K562 (cell line): ENCODE measurements around the gene IL20RA. TPM values are rescaled to one million over a fixed set of nuclear protein-coding genes. Genes with fewer than 3 reads are reported as not detected.
A peak's percentile ranks its signal among the peaks of the same experiment; 100 is the strongest.

Source experiments
- ATAC-seq: fragments of 200-7000 bp; cut with Tn5 transposase; 3 replicates; pipeline ENCODE4 v1.9.1; 2020; ENCODE audit warnings: moderate library complexity
- BruUV-seq: library from RNA; stranded (reverse); fragments of 400-500 nt; replicated peaks from 2 replicates; lab custom pipeline; 2021; lab: Mats Ljungman, UMichigan
- CTCF ChIA-PET: fragments of 300-600 bp; formaldehyde crosslinking; extraction: SDS; loops from one replicate; lab custom pipeline; 2021; ENCODE audit warnings: low intra/inter-chr PET ratio; lab: Yijun Ruan, JAX
- POLR2A ChIA-PET: fragments of 300-600, 350-650 bp; sonication (Branson Sonifier 250); formaldehyde crosslinking; extraction: SDS; loops from one replicate; lab custom pipeline; 2021; ENCODE audit warnings: antibody characterized with exemption, inconsistent platforms; lab: Yijun Ruan, JAX
- DNase-seq, 4 experiments: peaks; one replicate each; pipeline versions ENCODE4 v3.0.0 to v3.0.0-alpha.2; 2011 to 2018; ENCODE audit warnings: low spot score in 3 of 4, mixed read lengths in 3 of 4; ENCODE audit errors: extremely low read depth in 1 of 4
- FAIRE-seq: peaks from 2 replicates; lab custom pipeline; 2011; peaks lifted over from hg19 to GRCh38; lab: Jason Lieb, UNC
- H2AFZ ChIP-seq: 2 replicates; pipeline ENCODE4 v1.6.0; 2011; ENCODE audit warnings: low read depth, low read length, control low read depth, inconsistent platforms
- H3K27ac ChIP-seq: fragments of 200-600 bp; 3 replicates; pipeline ENCODE4 v1.8.0; 2011; ENCODE audit warnings: low read depth, mild to moderate bottlenecking, control low read depth, inconsistent platforms, low read length, moderate library complexity, mixed read lengths; ENCODE audit errors: extremely low read depth
- H3K27me3 ChIP-seq, 2 experiments: fragments of 300-600 bp in 1 of 2; 2 replicates in 1 of 2; 3 replicates in 1 of 2; pipeline versions ENCODE4 v1.6.0 to v1.8.0; 2011; ENCODE audit warnings: inconsistent platforms in 2 of 2, low read length in 2 of 2, mild to moderate bottlenecking in 1 of 2, mixed read lengths in 1 of 2, moderate library complexity in 1 of 2; ENCODE audit not compliant: control insufficient read depth in 2 of 2, insufficient read depth in 2 of 2
- H3K36me3 ChIP-seq: fragments of 300-600 bp; 3 replicates; pipeline ENCODE4 v1.8.0; 2011; ENCODE audit warnings: mild to moderate bottlenecking, low read length, inconsistent platforms; ENCODE audit not compliant: control insufficient read depth, insufficient read depth
- H3K4me1 ChIP-seq, 2 experiments: fragments of 200-600 bp in 1 of 2; replicated peaks in 1 of 2; 2 replicates in 1 of 2; 3 replicates in 1 of 2; pipeline versions ENCODE4 v1.5.1 to v1.8.0; 2011; ENCODE audit warnings: inconsistent platforms in 2 of 2, low read length in 2 of 2, mild to moderate bottlenecking in 1 of 2, mixed read lengths in 1 of 2, moderate library complexity in 1 of 2; ENCODE audit not compliant: control insufficient read depth in 2 of 2, insufficient read depth in 2 of 2
- H3K4me2 ChIP-seq: 2 replicates; pipeline ENCODE4 v1.6.1; 2011; ENCODE audit warnings: low read length, control low read depth, inconsistent platforms, mixed read lengths; ENCODE audit not compliant: insufficient read depth
- H3K4me3 ChIP-seq: fragments of 200-600 bp; sonication (generic), shearing (Covaris generic); 2 replicates; pipeline ENCODE4 v1.5.1; 2016; ENCODE audit warnings: control low read depth, inconsistent platforms
- H3K79me2 ChIP-seq: fragments of 200-600 bp; 3 replicates; pipeline ENCODE4 v1.8.0; 2011; ENCODE audit warnings: low read length, inconsistent platforms; ENCODE audit not compliant: control insufficient read depth, insufficient read depth
- H3K9ac ChIP-seq, 2 experiments: 2 replicates each; pipeline versions ENCODE4 v1.6.0 to v1.6.1; 2011; ENCODE audit warnings: low read depth in 2 of 2, low read length in 2 of 2, control low read depth in 1 of 2, inconsistent platforms in 1 of 2, mild to moderate bottlenecking in 1 of 2, mixed read lengths in 1 of 2; ENCODE audit not compliant: insufficient read depth in 1 of 2
- H3K9me1 ChIP-seq: one replicate; pipeline ENCODE4 v1.6.0; 2011; ENCODE audit warnings: inconsistent platforms, mild to moderate bottlenecking, low read length, moderate library complexity; ENCODE audit not compliant: control insufficient read depth, insufficient read depth
- H3K9me3 ChIP-seq: replicated peaks from 2 replicates; pipeline ENCODE4 v1.5.1; 2011; ENCODE audit warnings: low read depth, low read length, inconsistent platforms; ENCODE audit not compliant: control insufficient read depth, insufficient read depth
- H4K20me1 ChIP-seq: replicated peaks from 2 replicates; pipeline ENCODE4 v1.6.1; 2011; ENCODE audit warnings: low read length, inconsistent platforms, mixed read lengths; ENCODE audit not compliant: control insufficient read depth, insufficient read depth
- CEBPG ChIP-seq, 3 experiments: fragments of 200-800 bp in 1 of 3; sonication (Bioruptor generic) in 1 of 3; sonication (generic) in 1 of 3; formaldehyde crosslinking in 1 of 3; IDR thresholded peaks in 2 of 3; conservative IDR thresholded peaks in 1 of 3; 2 replicates each; pipeline versions ENCODE4 v1.6.1 to v1.8.0; 2016 to 2022; ENCODE audit warnings: missing compliant biosample characterization in 2 of 3, missing genetic modification characterization in 2 of 3, mild to moderate bottlenecking in 1 of 3, missing genetic modification reagents in 1 of 3
- NFRKB ChIP-seq: fragments of 450-650 bp; IDR thresholded peaks from 2 replicates; pipeline ENCODE4 v1.6.1; 2016; ENCODE audit warnings: low read depth
- WGBS: fragments of 100-300 bp; shearing (Covaris generic); methylation state at CpG from one replicate; pipeline ENCODE4 v1.1.6; 2016; ENCODE audit warnings: low coverage, mixed read lengths; ENCODE audit not compliant: insufficient coverage; ENCODE audit errors: missing lambda C conversion rate; 5-methylcytosine and 5-hydroxymethylcytosine counted together
- in situ Hi-C: fragments of 300-500 bp; cut with MboI; formaldehyde crosslinking; loops from 4 replicates; pipeline ENCODE4 v1.15.0; 2018; ENCODE audit warnings: inconsistent platforms, mixed read lengths
- intact Hi-C: fragments of 100-400 bp; cut with micrococcal nuclease; formaldehyde crosslinking; loops from 2 replicates; pipeline ENCODE4 v1.14.2; 2022
- polyA plus RNA-seq, 8 experiments: library from polyadenylated mRNA; depleted of rRNA in 4 of 8; stranded (reverse) in 5 of 8; unstranded in 3 of 8; fragments of >200 nt; fragmentation: Nextera tagmentation in 2 of 8; fragmentation: Illumina TruSeq in 1 of 8; extraction: Ambion mirVana in 2 of 8; extraction: Trizol in 1 of 8; gene quantifications; 2 replicates each; pipeline versions ENCODE4 v1.2.1 to v1.2.3, GENCODE V29; 2011 to 2014; ENCODE audit warnings: inconsistent platforms in 1 of 8, missing spikeins in 1 of 8
- total RNA-seq, 7 experiments: library from RNA; depleted of rRNA in 6 of 7; stranded (reverse); fragments of >200 nt in 6 of 7; fragmentation: Illumina TruSeq in 2 of 7; extraction: Trizol in 2 of 7; gene quantifications; 2 replicates each; pipeline versions ENCODE4 v1.2.1 to v1.2.3, GENCODE V29; 2011 to 2021; ENCODE audit warnings: low replicate concordance in 1 of 7

The IL20RA gene
- total and polyA plus RNA-seq, 9 of the 15 experiments (the other 6 are each of a cell fraction or from before 2014, with no cell fraction given) = not detected

GRCh38 chr6:137025786-137026730 lies 18.7 kb downstream of the IL20RA start:
- H4K20me1 ChIP-seq = no peaks in the 10 kb centered on the region
- BruUV-seq = no TSS peak
- H3K36me3 ChIP-seq = no peaks in the 10 kb centered on the region
- intact Hi-C loops = no loop called here
- H3K79me2 ChIP-seq = no peaks in the 10 kb centered on the region
- no peaks in the 10 kb centered on the region for H3K4me1 ChIP-seq
- no peak overlapping the region for H3K4me2 ChIP-seq
- no peak overlapping the region for H3K9ac ChIP-seq
- H3K9me3 ChIP-seq = no peaks in the 10 kb centered on the region
- no peak for TF ChIP-seq CEBPG (CRISPR knock-in tag; IDR thresholded peaks at IDR 0.05)
- peak in 1 of 2 experiments; percentile 81; a peak in 1 of 4 replicates for TF ChIP-seq CEBPG (tag; conservative IDR thresholded peaks at IDR 0.05 in 1 of 2, IDR thresholded peaks at IDR 0.05 in 1 of 2)
- no peak for TF ChIP-seq NFRKB
- ATAC-seq = no peak
- FAIRE-seq = peak; percentile 15
- no peaks in the 10 kb centered on the region for H3K9me1 ChIP-seq
- WGBS = 1% methylated on average over 8 of the region's 8 CpGs
- H3K27me3 ChIP-seq = peaks cover 3 to 10% of the 10 kb centered on the region in 2 experiments; a peak in 2 of 5 replicates
- ChIA-PET CTCF (no interaction called here), POLR2A (interaction anchor here (0.7 to 1.2 kb wide), 2 partner anchors 10 to 11 kb away, joined by 3 to 4 read pairs; no protein-coding TSS in a partner anchor)
- no peak for DNase-seq
- H3K4me3 ChIP-seq = no peak overlapping the region
- in situ Hi-C loops = no loop called here
- no peak overlapping the region for H2AFZ ChIP-seq
- no peak overlapping the region for H3K27ac ChIP-seq
